HepG2 (cell line): ENCODE measurements around the gene APRT. TPM values are rescaled to one million over a fixed set of nuclear protein-coding genes. Genes with fewer than 3 reads are reported as not detected.
A peak's percentile ranks its signal among the peaks of the same experiment; 100 is the strongest.

ENCODE experiments used
- CHD4 ChIP-seq: fragments of 200-600 bp; sonication (generic); IDR thresholded peaks from 2 replicates; pipeline ENCODE4 v1.7.0; 2017; ENCODE audit warnings: mild to moderate bottlenecking, low read length, borderline replicate concordance
- DZIP1 ChIP-seq: sonication (generic); formaldehyde crosslinking; IDR thresholded peaks from 2 replicates; pipeline ENCODE4 v1.5.0; 2020; ENCODE audit warnings: mild to moderate bottlenecking, missing genetic modification reagents
- FOXK1 ChIP-seq: sonication (generic); formaldehyde crosslinking; IDR thresholded peaks from 2 replicates; pipeline ENCODE4 v1.4.0; 2020; ENCODE audit warnings: low read depth, missing genetic modification reagents, borderline replicate concordance
- GMEB1 ChIP-seq: sonication (generic); formaldehyde crosslinking; IDR thresholded peaks from 2 replicates; pipeline ENCODE4 v1.5.1; 2020; ENCODE audit warnings: missing genetic modification reagents, mild to moderate bottlenecking, borderline replicate concordance
- HIC2 ChIP-seq: sonication (generic); formaldehyde crosslinking; IDR thresholded peaks from 2 replicates; pipeline ENCODE4 v1.9.0; 2022; ENCODE audit warnings: low read depth, missing genetic modification reagents
- HNF4G ChIP-seq, 2 experiments: sonication (generic) in 1 of 2; formaldehyde crosslinking in 1 of 2; IDR thresholded peaks; 2 replicates each; pipeline versions ENCODE4 v1.4.0 to v1.6.1; 2011 to 2020; ENCODE audit warnings: borderline replicate concordance in 2 of 2, low read depth in 2 of 2, mild to moderate bottlenecking in 2 of 2, low read length in 1 of 2, missing genetic modification reagents in 1 of 2, moderate library complexity in 1 of 2
- KLF6 ChIP-seq: IDR thresholded peaks from 2 replicates; pipeline ENCODE4 v1.8.0; 2016; ENCODE audit warnings: missing biosample characterization, missing genetic modification reagents
- NFRKB ChIP-seq: fragments of 450-650 bp; IDR thresholded peaks from 2 replicates; pipeline ENCODE4 v1.6.1; 2017
- NONO ChIP-seq, 2 experiments: fragments of 450-650 bp in 1 of 2; sonication (generic) in 1 of 2; formaldehyde crosslinking in 1 of 2; IDR thresholded peaks in 1 of 2; conservative IDR thresholded peaks in 1 of 2; 2 replicates each; pipeline versions ENCODE4 v1.6.1 to v1.8.0; 2017 to 2022; ENCODE audit warnings: mild to moderate bottlenecking in 1 of 2, missing genetic modification reagents in 1 of 2, moderate library complexity in 1 of 2
- NR0B2 ChIP-seq: sonication (generic); formaldehyde crosslinking; IDR thresholded peaks from 2 replicates; pipeline ENCODE4 v1.4.0; 2020; ENCODE audit warnings: mild to moderate bottlenecking, missing genetic modification reagents
- NR2C2 ChIP-seq: sonication (generic); formaldehyde crosslinking; IDR thresholded peaks from 2 replicates; pipeline ENCODE4 v1.4.0; 2020; ENCODE audit warnings: missing genetic modification reagents, mild to moderate bottlenecking, moderate library complexity, borderline replicate concordance
- POLR2AphosphoS2 ChIP-seq: IDR thresholded peaks from 2 replicates; pipeline ENCODE4 v1.6.1; 2011; ENCODE audit warnings: low read depth, low read length, improper control_type of control experiment
- RXRB ChIP-seq: IDR thresholded peaks from 2 replicates; pipeline ENCODE4 v1.6.1; 2016; ENCODE audit warnings: borderline replicate concordance, missing genetic modification reagents, missing compliant biosample characterization
- STAG1 ChIP-seq: sonication (generic); formaldehyde crosslinking; IDR thresholded peaks from 2 replicates; pipeline ENCODE4 v1.4.0; 2020; ENCODE audit warnings: missing genetic modification reagents
- ZBTB25 ChIP-seq: IDR thresholded peaks from 2 replicates; pipeline ENCODE4 v1.6.1; 2018; ENCODE audit warnings: missing genetic modification reagents
- ZMYM4 ChIP-seq: sonication (generic); formaldehyde crosslinking; IDR thresholded peaks from 2 replicates; pipeline ENCODE4 v1.8.1; 2023; ENCODE audit warnings: mild to moderate bottlenecking, missing genetic modification reagents
- ZNF44 ChIP-seq: sonication (generic); formaldehyde crosslinking; IDR thresholded peaks from 2 replicates; pipeline ENCODE4 v1.5.1; 2020; ENCODE audit warnings: mild to moderate bottlenecking, missing genetic modification reagents
- ZNF564 ChIP-seq: sonication (generic); formaldehyde crosslinking; IDR thresholded peaks from 2 replicates; pipeline ENCODE4 v1.8.1; 2023; ENCODE audit warnings: mild to moderate bottlenecking, missing genetic modification reagents
- polyA plus RNA-seq, 8 experiments: library from polyadenylated mRNA; depleted of rRNA in 3 of 8; stranded (reverse) in 7 of 8; unstranded in 1 of 8; fragments of >200 nt; fragmentation: Illumina TruSeq in 4 of 8; extraction: Trizol in 4 of 8; gene quantifications; 2 replicates each; pipeline versions ENCODE4 v1.2.1 to v1.2.3, GENCODE V29; 2011 to 2016; ENCODE audit warnings: low read depth in 4 of 8, missing spikeins in 1 of 8, mixed read lengths in 1 of 8; ENCODE audit not compliant: insufficient read depth in 1 of 8
- total RNA-seq, 5 experiments: library from RNA; depleted of rRNA; stranded (reverse); fragments of >200 nt; fragmentation: Illumina TruSeq; extraction: Trizol; gene quantifications; 2 replicates each; pipeline ENCODE4 v1.2.3, GENCODE V29; 2016; ENCODE audit warnings: low read depth in 1 of 5

APRT gene
- total and polyA plus RNA-seq, 2 of the 13 experiments (the other 11 are each of a cell fraction or from before 2014, with no cell fraction given), result 155 to 242 TPM

GRCh38 chr16:88785106-88785924, 26.4 kb downstream of the APRT start, which contains the start of gene PIEZO1 (continued):
- TF ChIP-seq HIC2 (CRISPR knock-in tag) (peak; percentile 63), NFRKB (no peak), KLF6 (0 out of 2 replicates have a peak, but pooled peaks have one; percentile 48), STAG1 (CRISPR knock-in tag) (peak; percentile 87), ZMYM4 (CRISPR knock-in tag) (peak; percentile 63; the same call in 1 of the 2 replicates), CHD4 (no peak), FOXK1 (CRISPR knock-in tag) (no peak; the same call in 1 of the 2 replicates), NR0B2 (peak; percentile 31; the same call in 1 of the 2 replicates), RXRB (CRISPR knock-in tag) (peak; percentile 43; the same call in 1 of the 2 replicates), ZNF44 (CRISPR knock-in tag) (no peak), DZIP1 (peak; percentile 97), ZNF564 (CRISPR knock-in tag) (peak; percentile 78), NR2C2 (CRISPR knock-in tag) (peak; percentile 52), POLR2AphosphoS2 (no peak), ZBTB25 (CRISPR knock-in tag) (0 out of 2 replicates have a peak, but pooled peaks have one; percentile 34), NONO (IDR thresholded peaks at IDR 0.05) (no peak), NONO (CRISPR knock-in tag; conservative IDR thresholded peaks at IDR 0.05) (peak; percentile 95), HNF4G (IDR thresholded peaks at IDR 0.05; ENCODE audit: borderline replicate concordance, low read depth, low read length) (peak; percentile 24; the same call in 1 of the 2 replicates), HNF4G (CRISPR knock-in tag; IDR thresholded peaks at IDR 0.05; ENCODE audit: borderline replicate concordance, low read depth) (peak; percentile 54; the same call in 1 of the 2 replicates), GMEB1 (CRISPR knock-in tag) (peak; percentile 39; the same call in 1 of the 2 replicates)
